Adrenal gland (tissue), 5 donors: ENCODE results near the gene MGAT4D.

ENCODE experiments used
- CTCF ChIP-seq, 6 experiments: fragments of 450-650 bp in 4 of 6; fragments of 200-600 bp in 2 of 6; sonication (generic) in 1 of 6; IDR thresholded peaks; 1 replicate in 5 of 6; 2 replicates in 1 of 6; pipeline versions ENCODE4 v1.5.1 to v1.8.0; 2016 to 2021; ENCODE audit warnings: antibody characterized with exemption in 6 of 6, mild to moderate bottlenecking in 2 of 6, moderate library complexity in 1 of 6
- POLR2A ChIP-seq, 2 donors: fragments of 450-650 bp; IDR thresholded peaks; one replicate each; pipeline ENCODE4 v1.6.1; 2017; ENCODE audit warnings: antibody characterized with exemption in 2 of 2, mild to moderate bottlenecking in 2 of 2, moderate library complexity in 1 of 2
- donor health status: DM: no; HTN: no; CAD: no.

- TF ChIP-seq CTCF (IDR thresholded peaks at IDR 0.05) (no peak), POLR2A (IDR thresholded peaks at IDR 0.05) (no peak)
These were observed 49.3 kb downstream of the MGAT4D start for GRCh38 chr4:140448830-140449229.
